ENCODE measurements around the gene LCN6.

LCN6 gene

DNA sequence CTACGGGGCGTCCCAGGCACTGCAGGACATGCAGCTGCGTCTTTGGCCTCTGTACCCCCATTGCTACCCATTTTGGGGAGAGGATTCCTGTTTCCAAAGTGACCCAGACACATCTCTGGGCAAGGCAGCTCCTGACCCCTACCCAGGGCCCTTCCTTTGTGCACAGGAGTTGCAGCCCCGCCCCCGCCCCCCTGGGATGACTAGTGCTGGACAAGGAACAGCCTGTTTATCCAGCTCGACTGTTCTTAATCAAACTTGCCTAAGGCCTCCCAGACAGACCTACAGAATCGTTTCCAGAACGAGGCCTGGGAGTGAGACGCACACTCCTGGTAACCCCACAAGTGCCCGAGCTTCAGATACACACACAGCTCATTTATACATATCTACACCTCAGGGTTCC, 22.7 kb downstream of the LCN6 start:
- FAIRE-seq, result no peak
- TF ChIP-seq, protein P1, sequence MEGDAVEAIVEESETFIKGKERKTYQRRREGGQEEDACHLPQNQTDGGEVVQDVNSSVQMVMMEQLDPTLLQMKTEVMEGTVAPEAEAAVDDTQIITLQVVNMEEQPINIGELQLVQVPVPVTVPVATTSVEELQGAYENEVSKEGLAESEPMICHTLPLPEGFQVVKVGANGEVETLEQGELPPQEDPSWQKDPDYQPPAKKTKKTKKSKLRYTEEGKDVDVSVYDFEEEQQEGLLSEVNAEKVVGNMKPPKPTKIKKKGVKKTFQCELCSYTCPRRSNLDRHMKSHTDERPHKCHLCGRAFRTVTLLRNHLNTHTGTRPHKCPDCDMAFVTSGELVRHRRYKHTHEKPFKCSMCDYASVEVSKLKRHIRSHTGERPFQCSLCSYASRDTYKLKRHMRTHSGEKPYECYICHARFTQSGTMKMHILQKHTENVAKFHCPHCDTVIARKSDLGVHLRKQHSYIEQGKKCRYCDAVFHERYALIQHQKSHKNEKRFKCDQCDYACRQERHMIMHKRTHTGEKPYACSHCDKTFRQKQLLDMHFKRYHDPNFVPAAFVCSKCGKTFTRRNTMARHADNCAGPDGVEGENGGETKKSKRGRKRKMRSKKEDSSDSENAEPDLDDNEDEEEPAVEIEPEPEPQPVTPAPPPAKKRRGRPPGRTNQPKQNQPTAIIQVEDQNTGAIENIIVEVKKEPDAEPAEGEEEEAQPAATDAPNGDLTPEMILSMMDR (IDR thresholded peaks at IDR 0.05; ENCODE audit: insufficient read depth, missing control alignments), result no peak

DNA sequence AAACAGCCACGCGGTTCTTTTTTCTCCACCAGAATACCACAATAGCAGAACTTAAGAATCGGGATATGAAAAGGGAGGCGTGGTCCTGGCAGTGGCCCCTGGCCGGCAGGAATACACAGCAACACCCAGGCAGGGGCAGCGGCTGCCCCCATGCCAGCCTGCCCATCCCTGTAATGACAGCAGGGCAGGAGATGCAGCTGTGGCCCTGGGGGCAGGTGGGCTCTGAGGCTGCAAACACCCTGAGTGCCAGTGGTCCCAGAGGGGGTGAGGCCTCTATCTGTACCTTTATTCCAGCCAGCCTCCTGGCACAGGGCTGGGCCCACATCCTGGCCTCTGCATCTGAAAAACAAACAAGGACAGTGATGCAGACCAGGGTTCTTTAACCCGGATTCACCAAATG, 23.6 kb downstream of the LCN6 start:
- no peak for DNase-seq (ENCODE audit: insufficient read length, low spot score)
- no peak for FAIRE-seq
- TF ChIP-seq, protein P1 (IDR thresholded peaks at IDR 0.05; ENCODE audit: insufficient read depth, missing control alignments), result no peak

More for the DNA sequence above, 22.7 kb downstream of the LCN6 start:
- DNase-seq (ENCODE audit: insufficient read length, low spot score), result no peak

- TF ChIP-seq, protein P1 (IDR thresholded peaks at IDR 0.05; ENCODE audit: insufficient read depth, missing control alignments), result no peak
- DNase-seq (ENCODE audit: insufficient read length, low spot score) (no peak), FAIRE-seq (no peak)
These were observed 24.3 kb downstream of the LCN6 start for GRCh38 chr9:136723989-136724388.

- TF ChIP-seq, protein P1 (IDR thresholded peaks at IDR 0.05; ENCODE audit: insufficient read depth, missing control alignments), result no peak
- FAIRE-seq, result no peak
- no peak for DNase-seq (ENCODE audit: insufficient read length, low spot score)
These were observed 24.9 kb downstream of the LCN6 start for GRCh38 chr9:136723362-136723976.

DNA sequence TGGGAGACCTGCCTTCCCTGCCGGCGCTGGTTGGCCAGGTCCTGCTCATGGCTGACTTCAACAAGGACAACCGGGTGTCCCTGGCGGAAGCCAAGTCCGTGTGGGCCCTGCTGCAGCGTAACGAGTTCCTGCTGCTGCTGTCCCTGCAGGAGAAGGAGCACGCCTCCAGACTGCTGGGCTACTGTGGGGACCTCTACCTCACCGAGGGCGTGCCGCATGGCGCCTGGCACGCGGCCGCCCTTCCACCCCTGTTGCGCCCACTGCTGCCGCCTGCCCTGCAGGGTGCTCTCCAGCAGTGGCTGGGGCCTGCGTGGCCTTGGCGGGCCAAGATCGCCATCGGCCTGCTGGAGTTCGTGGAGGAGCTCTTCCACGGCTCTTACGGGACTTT, 25.4 kb downstream of the LCN6 start:
- DNase-seq (ENCODE audit: insufficient read length, low spot score), result no peak

DNA sequence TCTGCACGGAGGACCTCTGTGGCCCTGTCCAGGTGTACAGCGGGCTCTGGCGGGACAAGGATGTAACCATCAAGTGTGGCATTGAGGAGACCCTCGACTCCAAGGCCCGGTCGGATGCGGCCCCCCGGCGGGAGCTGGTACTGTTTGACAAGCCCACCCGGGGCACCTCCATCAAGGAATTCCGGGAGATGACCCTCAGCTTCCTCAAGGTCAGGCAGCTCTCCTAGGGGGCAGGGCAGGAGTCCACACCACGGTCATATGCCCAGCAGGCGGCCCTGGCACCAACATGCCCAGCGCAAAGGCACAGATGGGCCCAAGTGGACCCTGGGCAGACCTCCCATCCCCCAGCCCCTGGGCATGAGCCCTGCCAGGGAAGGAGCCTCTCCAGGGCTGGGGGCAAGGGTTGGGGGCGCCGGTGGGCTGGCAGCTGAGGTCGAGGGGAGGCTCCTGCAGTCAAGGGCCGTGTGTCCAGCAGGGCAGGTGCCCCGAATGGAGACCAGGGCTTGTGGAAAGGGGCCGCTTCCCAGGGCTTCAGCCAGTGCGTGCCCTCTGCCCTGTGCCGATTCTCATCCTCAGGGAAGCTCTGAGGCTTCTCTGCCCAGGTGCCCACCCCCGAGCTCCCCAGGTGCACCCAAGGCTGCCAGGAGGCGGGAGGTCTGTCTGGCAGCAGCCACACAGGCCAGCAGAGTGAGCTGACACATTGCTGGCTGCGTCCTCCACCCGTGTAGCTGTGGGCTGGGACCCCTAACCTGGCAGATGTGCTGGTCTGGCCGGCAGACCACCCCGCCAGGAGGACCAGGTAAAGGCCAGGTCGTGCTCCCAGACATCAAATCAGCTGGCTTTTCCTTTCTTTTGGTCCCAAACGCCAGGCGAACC, 26.0 kb downstream of the LCN6 start:
- DNase-seq (ENCODE audit: insufficient read length, low spot score), result no peak
- TF ChIP-seq, protein P1 (IDR thresholded peaks at IDR 0.05; ENCODE audit: insufficient read depth, missing control alignments), result no peak
- no peak for FAIRE-seq

More for the DNA sequence above, 25.4 kb downstream of the LCN6 start:
- FAIRE-seq, result no peak
- TF ChIP-seq, protein P1 (IDR thresholded peaks at IDR 0.05; ENCODE audit: insufficient read depth, missing control alignments), result no peak

Measured in D721Med (cell line).